ENCODE data around the gene TRIP4.

The TRIP4 gene

DNA sequence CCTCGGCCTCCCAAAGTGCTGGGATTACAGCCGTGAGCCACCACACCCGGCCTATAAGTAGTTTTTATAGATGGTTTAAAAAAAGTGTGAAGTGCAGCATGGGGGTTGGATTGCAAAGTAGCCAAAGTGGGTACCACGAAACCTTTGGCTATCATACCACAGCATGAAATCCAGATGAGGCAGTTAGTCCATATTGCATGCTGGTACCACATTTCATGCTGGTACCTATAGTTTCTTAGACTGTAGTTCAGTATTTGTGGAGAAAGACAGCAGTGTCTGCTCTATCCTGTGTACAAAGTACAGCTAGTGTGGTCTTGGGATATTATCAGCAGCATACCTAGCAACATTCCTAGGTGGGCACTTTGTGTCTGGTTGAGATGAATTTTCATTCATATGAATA lies 84.5 kb downstream of the TRIP4 start:
- H3K4me3 ChIP-seq (ENCODE audit: low read depth, low read length): no peak overlapping the region
- DNase-seq: no peak
- H3K27ac ChIP-seq: no peak overlapping the region
- no peaks in the 10 kb centered on the region for H3K27me3 ChIP-seq (ENCODE audit: insufficient read depth, low read depth, severe bottlenecking)
- no peaks in the 10 kb centered on the region for H3K9me3 ChIP-seq (ENCODE audit: severe bottlenecking)
- TF ChIP-seq, protein P1, sequence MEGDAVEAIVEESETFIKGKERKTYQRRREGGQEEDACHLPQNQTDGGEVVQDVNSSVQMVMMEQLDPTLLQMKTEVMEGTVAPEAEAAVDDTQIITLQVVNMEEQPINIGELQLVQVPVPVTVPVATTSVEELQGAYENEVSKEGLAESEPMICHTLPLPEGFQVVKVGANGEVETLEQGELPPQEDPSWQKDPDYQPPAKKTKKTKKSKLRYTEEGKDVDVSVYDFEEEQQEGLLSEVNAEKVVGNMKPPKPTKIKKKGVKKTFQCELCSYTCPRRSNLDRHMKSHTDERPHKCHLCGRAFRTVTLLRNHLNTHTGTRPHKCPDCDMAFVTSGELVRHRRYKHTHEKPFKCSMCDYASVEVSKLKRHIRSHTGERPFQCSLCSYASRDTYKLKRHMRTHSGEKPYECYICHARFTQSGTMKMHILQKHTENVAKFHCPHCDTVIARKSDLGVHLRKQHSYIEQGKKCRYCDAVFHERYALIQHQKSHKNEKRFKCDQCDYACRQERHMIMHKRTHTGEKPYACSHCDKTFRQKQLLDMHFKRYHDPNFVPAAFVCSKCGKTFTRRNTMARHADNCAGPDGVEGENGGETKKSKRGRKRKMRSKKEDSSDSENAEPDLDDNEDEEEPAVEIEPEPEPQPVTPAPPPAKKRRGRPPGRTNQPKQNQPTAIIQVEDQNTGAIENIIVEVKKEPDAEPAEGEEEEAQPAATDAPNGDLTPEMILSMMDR (IDR thresholded peaks at IDR 0.05; ENCODE audit: low read depth, low read length): no peak
- H3K36me3 ChIP-seq: peaks cover 26% of the 10 kb centered on the region

DNA sequence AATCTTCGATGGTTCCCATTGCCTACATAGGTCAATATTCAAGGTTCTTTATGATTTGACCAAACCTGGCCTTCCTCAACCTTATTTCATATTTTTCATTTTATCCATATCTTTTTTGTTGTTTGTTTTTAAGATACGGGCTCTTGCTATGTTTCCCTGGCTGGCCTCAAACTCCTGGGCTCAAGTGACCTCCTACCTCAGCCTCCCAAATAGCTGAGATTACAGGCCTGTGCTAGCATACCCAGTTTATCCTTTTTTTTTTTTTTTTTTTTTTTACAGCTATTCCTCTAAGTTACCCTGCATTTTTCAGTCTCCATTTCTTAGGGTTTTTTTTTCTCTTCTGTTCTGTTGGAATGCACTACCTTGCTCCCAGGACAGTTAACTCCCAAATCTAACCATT lies 87.2 kb downstream of the TRIP4 start:
- TF ChIP-seq, protein P1 (IDR thresholded peaks at IDR 0.05; ENCODE audit: low read depth, low read length): no peak
- no peak for DNase-seq
- H3K27me3 ChIP-seq (ENCODE audit: insufficient read depth, low read depth, severe bottlenecking): no peaks in the 10 kb centered on the region
- H3K36me3 ChIP-seq: peaks cover 27% of the 10 kb centered on the region
- H3K9me3 ChIP-seq (ENCODE audit: severe bottlenecking): no peaks in the 10 kb centered on the region
- no peak overlapping the region for H3K4me3 ChIP-seq (ENCODE audit: low read depth, low read length)
- no peak overlapping the region for H3K27ac ChIP-seq

DNA sequence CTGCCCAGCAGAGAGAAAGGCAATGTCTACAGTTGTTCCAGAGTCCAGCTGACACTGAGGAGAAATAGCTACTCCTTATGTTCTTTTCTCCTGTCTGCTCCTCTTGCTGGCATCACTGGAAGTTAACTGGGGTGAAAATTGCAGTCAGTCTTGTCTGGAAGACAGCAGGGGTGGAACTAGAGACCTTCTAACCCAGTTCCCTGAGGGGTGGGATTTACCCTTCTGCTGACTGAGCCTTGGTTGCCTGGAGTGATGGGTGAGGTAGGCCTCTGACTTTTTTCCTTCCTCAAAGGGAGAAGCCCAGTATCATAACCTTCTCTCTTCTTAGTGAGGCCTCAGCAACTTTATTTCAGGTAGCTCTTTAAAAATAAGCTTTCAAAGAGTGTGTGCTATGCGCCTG lies 88.9 kb downstream of the TRIP4 start:
- no peak for DNase-seq
- H3K36me3 ChIP-seq: peaks cover 21% of the 10 kb centered on the region
- H3K27me3 ChIP-seq (ENCODE audit: insufficient read depth, low read depth, severe bottlenecking): no peaks in the 10 kb centered on the region
- TF ChIP-seq, protein P1 (IDR thresholded peaks at IDR 0.05; ENCODE audit: low read depth, low read length): no peak
- no peak overlapping the region for H3K4me3 ChIP-seq (ENCODE audit: low read depth, low read length)
- H3K27ac ChIP-seq: no peak overlapping the region
- H3K9me3 ChIP-seq (ENCODE audit: severe bottlenecking): no peaks in the 10 kb centered on the region

DNA sequence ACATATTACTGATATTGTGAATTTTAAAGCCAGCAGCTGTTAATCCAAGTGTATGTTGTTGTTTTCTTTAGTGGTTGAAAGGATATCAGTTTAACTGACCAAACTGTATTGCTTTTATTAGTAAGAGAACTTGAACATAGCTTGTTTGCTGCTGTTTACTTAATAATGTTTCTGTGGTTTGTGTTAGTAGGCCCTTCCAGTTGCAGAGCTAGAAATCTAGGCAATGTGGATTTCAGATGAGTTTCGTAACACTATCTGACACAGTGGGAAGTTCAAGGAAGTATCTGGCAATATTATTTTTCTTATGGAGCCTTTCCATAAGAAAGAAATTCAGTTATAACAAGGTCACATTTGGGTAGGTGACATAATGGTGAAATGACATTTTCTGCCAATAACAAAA lies 91.2 kb downstream of the TRIP4 start:
- DNase-seq: no peak
- H3K27me3 ChIP-seq (ENCODE audit: insufficient read depth, low read depth, severe bottlenecking): no peaks in the 10 kb centered on the region
- TF ChIP-seq, protein P1 (IDR thresholded peaks at IDR 0.05; ENCODE audit: low read depth, low read length): no peak
- peaks cover 14% of the 10 kb centered on the region for H3K36me3 ChIP-seq
- no peak overlapping the region for H3K4me3 ChIP-seq (ENCODE audit: low read depth, low read length)
- H3K9me3 ChIP-seq (ENCODE audit: severe bottlenecking): no peaks in the 10 kb centered on the region
- no peak overlapping the region for H3K27ac ChIP-seq

DNA sequence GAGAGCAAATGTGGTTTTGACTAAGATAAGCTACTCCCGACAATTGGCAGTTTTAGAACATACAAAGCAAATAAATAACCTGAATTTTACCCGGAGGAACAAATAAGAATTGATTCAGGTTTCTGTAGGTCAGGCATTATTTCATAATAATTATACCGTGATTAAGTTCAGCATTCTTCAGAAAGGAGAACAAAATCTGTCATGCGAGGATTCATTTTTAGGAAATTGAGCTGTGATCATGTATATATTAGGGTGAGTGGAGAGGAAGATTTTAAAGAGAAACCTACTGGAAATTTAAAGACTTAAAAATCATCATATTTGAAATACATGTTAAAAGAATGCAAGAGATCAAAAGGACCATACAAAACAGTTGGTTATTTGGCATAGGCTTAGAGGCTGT lies 93.3 kb downstream of the TRIP4 start:
- Histone ChIP-seq H3K27ac (no peak overlapping the region), H3K9me3 (ENCODE audit: severe bottlenecking) (no peaks in the 10 kb centered on the region), H3K36me3 (peaks cover 14% of the 10 kb centered on the region), H3K4me3 (ENCODE audit: low read depth, low read length) (no peak overlapping the region), H3K27me3 (ENCODE audit: insufficient read depth, low read depth, severe bottlenecking) (no peaks in the 10 kb centered on the region)
- no peak for DNase-seq
- TF ChIP-seq, protein P1 (IDR thresholded peaks at IDR 0.05; ENCODE audit: low read depth, low read length): no peak

DNA sequence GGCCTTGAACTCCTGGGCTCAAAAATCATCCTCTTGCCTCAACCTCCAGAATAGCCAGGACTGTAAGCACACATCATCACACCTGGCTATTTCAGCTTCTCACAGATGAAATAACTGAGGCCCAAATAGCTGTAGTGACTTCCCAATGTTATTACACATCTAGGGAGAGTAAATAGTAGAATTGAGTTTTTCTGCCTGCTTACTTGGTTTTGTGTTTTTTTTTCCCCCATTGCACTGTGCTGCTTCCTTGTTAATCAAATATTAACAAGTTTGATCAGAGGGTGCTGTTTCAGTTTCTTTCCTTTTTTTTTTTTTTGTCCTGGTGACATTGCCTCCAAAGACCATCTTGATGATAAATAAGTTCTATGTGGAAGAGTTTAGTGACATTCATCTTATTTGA lies 96.1 kb downstream of the TRIP4 start:
- no peak overlapping the region for H3K4me3 ChIP-seq (ENCODE audit: low read depth, low read length)
- DNase-seq: no peak
- TF ChIP-seq, protein P1 (IDR thresholded peaks at IDR 0.05; ENCODE audit: low read depth, low read length): no peak
- no peaks in the 10 kb centered on the region for H3K9me3 ChIP-seq (ENCODE audit: severe bottlenecking)
- peaks cover 8% of the 10 kb centered on the region for H3K36me3 ChIP-seq
- no peak overlapping the region for H3K27ac ChIP-seq
- H3K27me3 ChIP-seq (ENCODE audit: insufficient read depth, low read depth, severe bottlenecking): no peaks in the 10 kb centered on the region
